Measurements from ENCODE around the gene CCNA2. TPM values are rescaled to one million over a fixed set of nuclear protein-coding genes. Genes with fewer than 3 reads are reported as not detected.
A peak's percentile ranks its signal among the peaks of the same experiment; 100 is the strongest.

CCNA2 gene
- total RNA-seq, 1 donor from 2014 or later = 0.79 TPM

- FAIRE-seq (no peak), DNase-seq (ENCODE audit: low read depth) (no peak)
- Histone ChIP-seq H3K36me3 (ENCODE audit: control insufficient read depth, insufficient read depth, low read length) (no peaks in the 10 kb centered on the region), H3K4me3 (ENCODE audit: low read depth, low read length) (no peak overlapping the region), H3K27me3 (ENCODE audit: control insufficient read depth, insufficient read depth, low read length) (no peaks in the 10 kb centered on the region)
- TF ChIP-seq CTCF (IDR thresholded peaks at IDR 0.05; ENCODE audit: insufficient read depth, low read length, severe bottlenecking) = no peak
Observed at GRCh38 chr4:121796283-121796682, 27.4 kb downstream of the CCNA2 start.

GRCh38 chr4:121794505-121795188, 29.0 kb downstream of the CCNA2 start:
- DNase-seq (ENCODE audit: low read depth) (no peak), FAIRE-seq (no peak)
- H3K36me3 ChIP-seq (ENCODE audit: control insufficient read depth, insufficient read depth, low read length) = no peaks in the 10 kb centered on the region
- H3K27me3 ChIP-seq (ENCODE audit: control insufficient read depth, insufficient read depth, low read length) = no peaks in the 10 kb centered on the region
- H3K4me3 ChIP-seq (ENCODE audit: low read depth, low read length) = no peak overlapping the region
- no peak for TF ChIP-seq CTCF (IDR thresholded peaks at IDR 0.05; ENCODE audit: insufficient read depth, low read length, severe bottlenecking)

GRCh38 chr4:121792966-121793365, 30.7 kb downstream of the CCNA2 start:
- peak; percentile 84 for DNase-seq (ENCODE audit: low read depth)

GRCh38 chr4:121791481-121791880, 32.2 kb downstream of the CCNA2 start:
- TF ChIP-seq CTCF (IDR thresholded peaks at IDR 0.05; ENCODE audit: insufficient read depth, low read length, severe bottlenecking) = no peak
- H3K36me3 ChIP-seq (ENCODE audit: control insufficient read depth, insufficient read depth, low read length) = no peaks in the 10 kb centered on the region
- H3K4me3 ChIP-seq (ENCODE audit: low read depth, low read length) = no peak overlapping the region
- DNase-seq (ENCODE audit: low read depth) = no peak
- no peak for FAIRE-seq
- no peaks in the 10 kb centered on the region for H3K27me3 ChIP-seq (ENCODE audit: control insufficient read depth, insufficient read depth, low read length)

More at GRCh38 chr4:121792966-121793365, 30.7 kb downstream of the CCNA2 start:
- Histone ChIP-seq H3K36me3 (ENCODE audit: control insufficient read depth, insufficient read depth, low read length) (no peaks in the 10 kb centered on the region), H3K4me3 (ENCODE audit: low read depth, low read length) (no peak overlapping the region), H3K27me3 (ENCODE audit: control insufficient read depth, insufficient read depth, low read length) (no peaks in the 10 kb centered on the region)
- TF ChIP-seq CTCF (IDR thresholded peaks at IDR 0.05; ENCODE audit: insufficient read depth, low read length, severe bottlenecking) = no peak
- no peak for FAIRE-seq

GRCh38 chr4:121790976-121791375, 32.7 kb downstream of the CCNA2 start:
- Histone ChIP-seq H3K36me3 (ENCODE audit: control insufficient read depth, insufficient read depth, low read length) (no peaks in the 10 kb centered on the region), H3K27me3 (ENCODE audit: control insufficient read depth, insufficient read depth, low read length) (no peaks in the 10 kb centered on the region), H3K4me3 (ENCODE audit: low read depth, low read length) (no peak overlapping the region)
- FAIRE-seq = no peak
- TF ChIP-seq CTCF (IDR thresholded peaks at IDR 0.05; ENCODE audit: insufficient read depth, low read length, severe bottlenecking) = no peak
- no peak for DNase-seq (ENCODE audit: low read depth)

All from bronchial epithelial cell (primary cell).